HG03196 (cell line): ENCODE measurements around the gene ANGPTL7.
"Not testable (repeated sequence)": the region's sequence is repeated elsewhere in the genome, so short reads cannot be mapped to it uniquely, and the experiment has no call there.

Experiments
- ATAC-seq: cut with Tn5 transposase; IDR thresholded peaks from one replicate; pipeline ENCODE4 v1.9.1; 2021; ENCODE audit not compliant: unreplicated experiment

ANGPTL7 gene

GRCh38 chr1:11188858-11189451 lies at the start of gene ANGPTL7:
ANGPTL7 (plus strand) TSS chr1:11189355; CDS start chr1:11189580, 225 bp downstream.
- no peak for ATAC-seq

GRCh38 chr1:11142618-11143391 lies 46.4 kb upstream of the ANGPTL7 start:
- no peak for ATAC-seq

GRCh38 chr1:11143401-11143800 lies 45.8 kb upstream of the ANGPTL7 start:
- no peak for ATAC-seq

GRCh38 chr1:11143907-11144306 lies 45.2 kb upstream of the ANGPTL7 start:
- ATAC-seq = no peak

GRCh38 chr1:11144570-11145256 lies 44.4 kb upstream of the ANGPTL7 start:
- no peak for ATAC-seq

- ATAC-seq = no peak
Measured at GRCh38 chr1:11145741-11146140, 43.4 kb upstream of the ANGPTL7 start.

- no peak for ATAC-seq
Measured at GRCh38 chr1:11147197-11147770, 41.9 kb upstream of the ANGPTL7 start.

- ATAC-seq = no peak
Measured at GRCh38 chr1:11150326-11150725, 38.8 kb upstream of the ANGPTL7 start.

GRCh38 chr1:11151114-11151513 lies 38.0 kb upstream of the ANGPTL7 start:
- no peak for ATAC-seq

GRCh38 chr1:11151826-11152612 lies 37.1 kb upstream of the ANGPTL7 start:
- ATAC-seq = no peak

GRCh38 chr1:11152755-11153154 lies 36.4 kb upstream of the ANGPTL7 start:
- ATAC-seq = no peak

GRCh38 chr1:11153184-11153583 lies 36.0 kb upstream of the ANGPTL7 start:
- ATAC-seq = no peak

GRCh38 chr1:11156441-11156840 lies 32.7 kb upstream of the ANGPTL7 start:
- ATAC-seq = no peak

- no peak for ATAC-seq
Measured at GRCh38 chr1:11156963-11157362, 32.2 kb upstream of the ANGPTL7 start.

- no peak for ATAC-seq
Measured at GRCh38 chr1:11157394-11157793, 31.8 kb upstream of the ANGPTL7 start.

- ATAC-seq = no peak
Measured at GRCh38 chr1:11157867-11158266, 31.3 kb upstream of the ANGPTL7 start.

GRCh38 chr1:11158291-11158690 lies 30.9 kb upstream of the ANGPTL7 start:
- no peak for ATAC-seq

- no peak for ATAC-seq
Measured at GRCh38 chr1:11158720-11159321, 30.3 kb upstream of the ANGPTL7 start.

GRCh38 chr1:11162752-11163151 lies 26.4 kb upstream of the ANGPTL7 start:
- ATAC-seq = not testable (repeated sequence)

- ATAC-seq = not testable (repeated sequence)
Measured at GRCh38 chr1:11166744-11167143, 22.4 kb upstream of the ANGPTL7 start.
